B cell (primary cell): Measurements from ENCODE around the gene NPR2.

Source experiments
- CTCF ChIP-seq: fragments of 200-600 bp; IDR thresholded peaks from one replicate; pipeline ENCODE4 v1.8.0; 2022; ENCODE audit warnings: antibody characterized with exemption, mild to moderate bottlenecking
- EZH2 ChIP-seq: IDR thresholded peaks from 2 replicates; pipeline ENCODE4 v1.6.1; 2012; ENCODE audit warnings: borderline replicate concordance, low read depth, mild to moderate bottlenecking, moderate library complexity, low read length; ENCODE audit not compliant: insufficient read depth, poor library complexity, severe bottlenecking

DNA sequence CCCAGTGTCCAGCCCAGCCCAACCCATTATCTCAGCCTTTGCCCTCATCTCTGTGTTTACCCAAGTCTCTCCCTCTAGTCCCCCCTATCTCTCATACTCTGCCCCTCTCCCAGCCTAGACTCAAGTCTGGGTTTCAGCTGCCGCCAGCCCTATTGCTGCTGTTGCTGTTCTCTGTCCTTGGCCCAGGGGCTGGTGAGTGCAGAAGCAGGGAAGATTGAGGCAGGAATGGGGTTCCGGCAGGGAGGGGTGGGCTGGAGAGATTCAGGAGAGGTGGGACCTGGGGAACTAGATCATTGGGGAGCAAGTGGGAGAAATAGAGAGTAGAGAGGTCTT lies 38.3 kb downstream of the NPR2 start:
- TF ChIP-seq CTCF (no peak), EZH2 (no peak)
